Femur (tissue), 1 donor: ENCODE results near the gene RAC2.

Experiments used
- DNase-seq: peaks from one replicate; pipeline ENCODE4 v3.0.0-alpha.2; 2017

Gene RAC2

DNA sequence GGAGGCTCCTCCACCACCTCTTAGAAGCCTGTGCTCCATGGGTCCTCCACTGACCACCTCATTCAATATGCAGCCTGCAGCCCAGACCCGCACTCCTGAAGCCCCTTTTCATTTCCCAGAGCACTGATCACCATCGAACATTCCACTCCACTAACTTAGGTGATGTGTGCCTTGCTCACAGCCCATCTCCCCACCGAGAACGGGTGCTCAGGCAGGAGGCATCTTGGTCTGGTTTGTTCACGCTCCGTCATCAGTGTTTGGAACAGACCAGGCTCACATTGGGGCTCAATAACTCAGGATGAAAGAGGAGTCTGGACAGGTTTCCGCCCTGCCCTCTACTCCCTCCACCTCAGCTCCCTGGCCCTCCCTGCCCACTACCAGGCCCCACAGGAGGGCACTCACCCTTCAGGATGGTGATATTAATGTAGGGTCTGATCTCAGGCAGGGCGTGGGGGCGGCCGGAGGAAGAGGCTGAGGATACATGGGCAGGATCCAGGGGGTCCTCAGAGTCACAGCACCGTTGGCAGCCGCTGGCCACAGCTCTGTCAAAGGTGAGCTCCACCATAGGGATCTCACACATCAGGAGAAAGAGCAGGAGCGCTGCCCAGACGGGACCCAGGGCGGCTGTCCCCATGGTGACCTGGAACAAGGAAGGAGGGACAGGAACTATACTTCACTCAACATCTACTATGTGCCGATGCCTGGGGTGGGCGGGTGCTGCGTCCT lies 59.1 kb downstream of the RAC2 start:
- DNase-seq: no peak

DNA sequence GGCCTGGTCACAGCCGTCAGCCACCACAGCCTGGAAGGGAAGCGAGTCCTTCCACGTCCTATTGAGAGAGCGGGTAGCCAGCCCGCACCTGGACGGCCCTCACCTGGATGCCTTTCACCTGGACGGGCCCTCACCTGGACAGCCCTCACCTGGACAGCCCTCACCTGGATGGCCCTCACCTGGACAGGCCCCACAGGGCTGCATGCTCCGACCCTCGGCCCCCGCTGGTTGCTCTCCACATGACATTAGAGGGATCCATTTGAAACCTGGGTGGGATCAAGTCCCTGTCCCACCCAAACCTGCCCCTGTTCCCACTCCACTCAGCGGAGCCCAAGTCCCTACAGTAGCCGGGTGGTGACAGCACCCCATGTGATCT lies 59.7 kb downstream of the RAC2 start:
- DNase-seq: no peak

DNA sequence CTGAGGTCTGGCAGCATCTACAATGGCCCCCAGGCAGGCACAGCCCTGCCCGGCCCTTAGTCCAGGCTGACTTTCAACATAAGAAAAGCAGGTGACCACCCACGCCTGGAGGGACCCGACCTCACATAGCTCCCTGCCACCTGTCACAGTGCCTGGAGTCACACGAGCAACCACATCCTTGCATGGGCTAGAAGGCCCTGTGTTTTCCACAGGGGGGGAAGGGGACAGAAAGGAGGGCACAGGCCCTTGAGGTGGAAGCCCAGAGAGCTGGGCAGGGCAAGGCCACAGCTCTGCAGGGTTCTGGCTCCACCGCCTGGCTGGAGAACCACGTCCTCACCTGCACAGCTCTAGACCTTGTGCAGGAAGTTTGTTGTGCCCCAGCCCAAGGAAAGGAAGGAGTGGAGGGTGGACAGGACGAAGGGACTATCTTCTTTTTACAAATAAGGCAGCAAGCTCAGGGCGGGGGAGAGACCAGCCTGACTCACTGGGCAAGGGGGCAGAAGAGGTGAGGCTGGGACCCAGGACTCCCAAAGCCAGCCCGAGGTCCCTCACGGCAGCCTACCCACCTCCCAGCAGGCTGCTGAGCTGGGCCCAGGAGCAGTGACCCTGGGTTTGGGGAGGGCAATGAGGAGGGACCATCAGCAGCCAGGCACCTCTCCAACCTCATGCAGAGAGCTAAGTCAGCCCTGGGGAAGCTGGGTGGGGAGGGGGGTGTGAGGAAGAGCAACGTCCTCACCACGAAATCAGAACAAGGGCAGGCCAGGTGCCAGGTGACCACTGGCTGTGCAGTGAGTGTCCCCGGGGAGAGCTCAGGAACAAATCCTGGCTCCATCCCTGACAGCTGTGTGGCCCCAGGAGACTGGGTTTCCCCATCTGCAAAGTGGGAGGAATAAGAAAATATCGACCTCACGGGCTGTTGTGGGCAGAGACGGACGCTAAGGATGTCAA lies 60.4 kb downstream of the RAC2 start:
- DNase-seq: no peak

DNA sequence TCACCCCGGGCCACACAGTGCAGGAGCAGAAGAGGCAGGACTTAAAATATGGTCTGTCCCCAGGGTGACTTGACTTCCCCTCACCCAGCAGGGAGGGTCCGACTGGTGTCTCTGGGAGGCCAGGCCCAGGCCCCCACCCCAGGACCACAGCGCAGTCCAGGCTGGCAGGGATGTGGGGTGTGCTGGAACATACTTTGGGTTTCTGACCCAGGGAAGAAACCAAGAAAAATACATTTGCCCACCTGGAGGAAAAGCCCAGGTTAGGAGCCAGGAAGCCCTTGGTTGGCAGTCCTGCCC lies 61.2 kb downstream of the RAC2 start:
- no peak for DNase-seq

DNA sequence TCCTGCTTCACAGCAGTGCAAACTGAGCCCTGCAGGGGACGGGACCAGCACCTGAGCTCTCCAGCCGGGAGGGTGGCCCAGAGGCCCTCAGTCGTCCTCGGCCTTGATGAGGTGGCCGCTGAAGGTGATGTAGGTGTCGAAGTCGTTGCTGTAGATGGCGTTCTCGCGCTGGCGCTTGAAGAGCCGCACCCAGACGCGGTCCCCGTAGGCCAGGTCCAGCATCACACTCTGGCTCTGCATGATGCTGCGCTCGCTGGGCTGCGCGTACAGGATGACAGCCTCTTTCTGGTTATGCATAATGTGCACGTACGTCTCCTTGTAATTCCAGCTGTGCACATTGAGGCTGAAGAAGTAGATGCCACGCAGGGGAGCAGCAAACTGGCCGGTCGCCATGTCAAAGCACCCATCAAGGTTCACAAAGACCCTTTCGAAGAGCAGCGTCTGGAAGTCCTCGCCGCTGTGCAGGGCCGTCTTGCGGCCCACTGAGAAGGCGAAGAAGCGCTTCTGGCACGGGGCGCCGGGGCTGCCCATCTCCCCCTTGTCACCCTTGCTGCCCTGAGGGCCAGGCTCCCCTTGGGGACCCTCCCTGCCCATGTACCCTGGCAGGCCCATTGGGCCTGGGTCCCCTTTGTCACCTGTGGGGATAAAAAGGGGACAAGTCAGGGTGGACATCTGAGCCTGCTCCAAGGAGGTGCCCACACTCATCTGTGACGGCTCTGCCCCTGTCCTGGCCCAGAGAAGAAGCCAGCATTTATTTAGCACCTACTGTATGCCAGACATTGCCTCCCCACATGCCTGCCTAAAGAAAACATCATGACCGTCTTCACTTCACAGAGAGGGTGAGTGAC lies 61.7 kb downstream of the RAC2 start:
- DNase-seq: no peak

DNA sequence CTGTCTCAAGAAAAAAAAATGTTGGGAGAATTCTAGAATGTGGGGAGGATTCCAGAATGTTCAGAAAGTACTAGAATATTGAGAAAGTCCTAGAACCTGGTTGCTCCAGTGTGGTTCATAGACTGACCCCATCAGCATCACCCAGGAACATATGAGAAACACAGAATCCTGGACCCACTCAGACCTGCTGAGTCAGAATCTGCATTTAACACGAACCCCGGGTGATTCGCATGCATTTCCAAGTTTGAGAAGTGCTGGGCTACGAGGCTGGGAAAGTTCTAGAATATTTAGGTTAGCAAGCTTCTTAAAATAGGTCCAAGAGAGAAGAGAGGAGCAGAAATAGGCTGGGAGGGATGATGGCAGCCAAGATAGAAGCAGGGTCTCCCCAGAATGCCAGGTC lies 62.4 kb downstream of the RAC2 start:
- no peak for DNase-seq

DNA sequence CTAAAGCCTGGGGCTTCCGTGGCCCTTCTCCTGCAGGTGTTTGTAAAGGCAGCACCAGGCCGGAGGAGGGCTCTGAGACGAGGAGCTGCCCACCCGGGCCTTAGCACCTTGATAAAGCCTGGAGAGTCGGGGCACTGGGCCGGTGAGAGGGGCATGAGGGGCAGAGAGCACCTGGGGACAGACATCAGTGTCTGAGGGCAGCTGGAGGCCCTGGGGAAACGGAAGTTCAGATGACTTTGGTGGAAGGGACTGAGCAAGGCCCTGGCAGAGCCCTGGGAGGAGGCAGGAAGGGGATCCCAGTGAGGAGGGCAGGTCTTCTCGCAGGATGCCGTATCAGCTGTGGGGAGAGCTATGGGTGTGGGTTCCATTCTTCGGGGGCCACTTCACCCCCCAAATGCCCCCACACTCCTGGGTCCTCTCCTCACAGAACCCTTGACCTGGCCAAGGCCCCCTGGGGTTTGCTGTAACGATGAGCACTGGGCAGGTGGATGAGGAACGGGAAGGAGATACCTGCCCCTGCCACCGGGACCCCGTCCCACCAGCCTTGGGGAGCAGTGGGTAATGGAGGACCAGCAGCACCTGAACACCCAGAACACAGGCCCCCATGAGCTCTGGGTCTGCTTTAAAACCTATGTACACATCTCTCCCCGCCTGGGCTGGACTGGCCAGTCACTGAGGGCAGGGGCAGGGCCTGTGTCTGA lies 63.4 kb downstream of the RAC2 start:
- DNase-seq: no peak

DNA sequence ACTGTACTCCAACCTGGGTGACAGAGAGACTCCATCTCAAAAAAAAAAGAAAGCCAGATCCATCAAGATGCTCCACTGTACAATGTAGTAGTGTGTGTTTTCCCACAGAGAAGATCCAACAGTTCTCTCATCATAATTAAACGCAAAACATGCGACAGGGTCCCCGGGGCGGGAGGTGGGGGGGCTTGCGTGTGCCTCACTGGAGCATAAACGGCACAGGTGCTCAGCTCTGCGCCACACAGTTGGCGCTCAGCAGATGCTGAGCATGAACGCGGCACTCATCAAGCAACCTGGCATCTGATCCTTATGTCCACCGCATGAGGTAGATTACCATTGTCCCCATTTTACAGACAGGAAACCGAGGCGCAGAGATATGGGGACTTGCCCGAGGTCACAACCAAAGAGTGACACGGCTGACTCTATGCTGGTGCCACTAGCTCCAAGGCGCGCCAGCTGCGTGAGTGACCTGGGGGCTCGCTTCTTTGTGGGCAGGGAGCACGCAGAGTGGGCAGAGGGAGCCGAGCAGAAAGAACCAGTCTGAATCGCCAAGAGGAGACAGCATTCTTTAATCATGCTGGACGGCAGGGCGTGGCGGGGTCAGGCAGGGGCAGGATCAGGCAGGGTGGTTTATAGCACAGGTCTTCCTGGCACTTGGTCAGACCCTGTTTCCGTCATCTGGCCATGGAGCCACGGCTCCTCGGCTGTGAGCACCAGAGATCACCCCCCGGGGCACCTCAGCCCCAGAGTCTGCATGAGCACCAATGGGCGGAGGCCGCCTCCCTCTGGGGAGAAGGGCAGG lies 64.2 kb downstream of the RAC2 start:
- DNase-seq: no peak

DNA sequence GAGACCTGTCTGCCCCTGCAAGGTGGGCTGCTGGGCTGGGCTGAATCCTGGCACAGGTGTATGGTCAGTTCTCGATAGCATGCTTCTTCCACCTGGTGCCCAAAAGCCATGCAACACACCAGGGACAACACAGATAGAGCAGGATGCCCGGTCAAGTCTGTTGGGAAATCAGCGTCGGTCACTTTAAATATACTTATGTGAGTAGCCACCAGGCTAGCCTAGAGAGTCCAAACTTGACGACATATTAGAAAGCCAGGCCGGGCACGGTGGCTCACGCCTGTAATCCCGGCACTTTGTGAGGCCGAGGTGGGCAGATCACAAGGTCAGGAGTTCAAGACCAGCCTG lies 65.0 kb downstream of the RAC2 start:
- no peak for DNase-seq

DNA sequence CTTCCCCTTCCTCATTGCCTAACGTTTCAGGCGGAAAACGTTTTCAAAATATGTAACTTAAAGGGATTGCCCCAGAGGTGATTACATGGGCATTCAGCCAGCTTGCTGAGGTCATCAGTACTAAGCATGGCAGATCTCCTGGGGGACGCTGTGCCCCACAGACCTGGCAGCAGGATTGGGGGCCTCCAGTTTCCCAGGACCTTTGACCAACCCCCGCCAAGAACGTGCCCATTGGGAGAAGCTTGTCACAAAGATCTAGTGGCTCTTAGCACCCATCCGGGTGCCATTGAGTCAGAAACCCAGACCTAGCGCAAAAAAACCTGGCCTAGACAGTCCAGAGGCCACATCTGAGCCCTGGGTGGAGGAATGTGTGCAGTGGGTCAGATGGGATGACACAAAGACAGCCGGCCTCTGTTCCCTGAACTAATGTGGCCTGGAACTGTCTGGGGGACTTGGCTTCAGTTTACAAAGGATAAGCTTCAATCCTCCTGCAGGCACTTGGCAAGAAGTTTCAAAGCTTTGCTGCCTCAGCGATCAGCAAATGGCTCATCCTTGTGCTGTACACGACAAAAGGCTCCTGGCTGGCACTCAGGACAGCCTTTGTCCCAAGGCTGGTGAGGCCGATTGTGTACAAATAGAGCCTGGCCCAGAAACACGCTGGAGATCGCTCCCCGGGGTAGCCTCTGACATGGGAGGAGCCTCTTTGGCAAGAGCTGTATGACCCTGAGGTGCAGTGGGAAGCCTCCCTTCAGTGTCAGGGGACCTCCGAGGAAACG lies 65.5 kb downstream of the RAC2 start:
- DNase-seq: no peak

DNA sequence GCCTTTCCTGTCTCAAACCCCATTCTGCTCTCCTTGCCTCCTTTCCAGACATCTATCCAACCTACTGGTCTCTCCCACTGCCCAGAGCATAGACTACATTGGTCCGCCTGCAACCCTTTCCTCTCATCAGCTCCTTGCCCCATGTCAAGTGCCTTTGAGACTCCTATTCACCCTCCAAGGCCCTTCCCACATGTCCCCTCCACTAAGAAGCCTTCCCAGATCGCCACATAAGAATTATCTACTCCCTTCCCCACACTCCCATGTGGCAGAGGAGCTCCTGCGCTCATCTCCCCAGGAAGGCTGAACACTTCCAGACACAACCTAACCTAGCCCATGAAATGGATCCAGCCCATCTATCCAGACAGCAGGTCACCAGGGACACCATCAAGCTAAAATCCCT lies 66.3 kb downstream of the RAC2 start:
- DNase-seq: no peak

DNA sequence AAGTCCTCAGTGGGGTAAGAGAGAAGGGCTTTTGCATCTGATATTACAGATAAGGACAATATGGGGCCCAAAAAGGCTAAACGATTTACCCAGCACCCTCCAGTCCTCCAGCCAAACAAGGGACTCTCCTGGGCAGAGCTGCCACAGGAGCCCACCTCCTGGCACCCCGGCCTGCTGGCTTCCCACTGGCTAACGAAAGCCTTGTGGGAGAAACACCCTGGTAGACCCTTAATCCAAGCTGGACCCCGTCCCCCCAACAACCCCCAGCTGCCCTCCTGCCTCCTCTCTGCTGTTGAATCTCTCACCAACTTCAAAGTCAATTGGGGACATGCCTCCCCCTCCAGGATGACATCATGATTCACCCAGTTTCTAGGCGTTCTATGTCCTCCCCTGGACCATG lies 66.8 kb downstream of the RAC2 start:
- DNase-seq: no peak

DNA sequence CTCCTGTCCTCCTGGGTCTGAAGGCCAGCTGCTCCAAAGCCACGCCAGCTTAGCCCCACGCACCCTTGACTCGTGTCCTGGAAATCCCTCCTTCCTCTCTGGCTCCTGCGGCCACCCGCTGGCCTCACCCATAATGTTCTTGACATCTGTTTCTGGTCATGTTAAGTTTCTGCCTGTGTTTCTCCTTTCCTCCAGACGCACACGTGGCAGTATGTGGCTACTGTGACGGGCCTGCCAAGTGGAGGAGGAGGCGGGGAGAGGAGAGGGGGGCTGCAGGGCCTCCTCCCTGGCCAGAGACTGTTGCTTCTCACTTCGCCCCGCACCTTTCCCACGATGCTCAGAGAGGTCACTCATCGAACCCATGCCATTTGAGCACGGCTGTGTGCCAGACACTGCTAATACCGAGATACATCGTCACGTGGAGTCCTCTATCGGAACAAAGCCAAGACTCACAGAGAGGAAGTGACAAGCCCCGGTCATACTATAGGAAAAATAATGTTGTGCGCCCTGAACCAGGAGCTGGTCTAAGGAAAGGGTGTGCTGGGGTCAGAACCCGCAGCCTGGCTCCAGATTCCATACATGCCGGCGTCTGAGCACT lies 67.5 kb downstream of the RAC2 start:
- DNase-seq: peak; percentile 95

DNA sequence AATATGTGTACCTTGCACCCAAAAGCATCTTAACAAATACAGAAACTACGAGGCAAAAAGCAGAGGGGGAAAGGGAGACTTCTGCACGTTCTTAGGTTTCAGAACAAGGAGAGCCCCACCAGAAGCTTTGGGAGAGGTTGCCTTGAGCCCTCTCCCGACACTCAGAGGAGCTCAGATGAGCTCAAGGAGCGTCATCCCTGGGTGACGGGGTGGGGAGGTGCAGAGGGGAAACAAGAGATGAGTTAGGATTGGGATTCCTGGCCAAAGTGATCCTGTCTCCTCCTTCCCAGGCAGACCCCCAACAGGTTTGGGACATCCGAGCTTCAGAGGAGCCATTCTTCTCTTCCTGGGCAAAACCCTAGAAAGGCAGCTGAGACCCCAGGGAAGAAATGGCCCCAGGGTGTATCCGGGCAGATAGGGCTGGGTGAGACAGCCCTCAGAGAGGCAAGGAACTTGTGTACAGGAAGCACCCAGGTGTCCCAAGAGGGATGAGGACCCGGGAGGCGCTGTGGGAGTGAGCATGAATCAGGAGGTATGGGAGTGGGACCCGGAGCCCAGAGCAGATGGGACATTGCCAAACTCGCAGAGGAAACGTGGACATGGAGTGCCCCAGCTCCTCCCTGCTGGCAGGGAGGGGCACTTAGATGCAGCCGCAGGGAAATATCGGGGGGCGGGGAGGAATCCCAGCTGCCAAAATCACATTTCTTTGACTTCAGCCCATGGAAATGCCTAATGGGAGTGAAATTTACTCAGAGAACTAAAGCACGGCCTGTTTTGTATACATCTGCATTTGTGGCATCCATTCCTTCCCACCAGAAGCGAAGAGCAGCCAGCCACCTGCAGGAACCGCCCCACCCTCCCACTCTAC lies 68.4 kb downstream of the RAC2 start:
- peak; percentile 74 for DNase-seq
